Activated CD8-positive, alpha-beta T cell treated with anti-CD3 and anti-CD28 coated beads for 36 hours (primary cell): ENCODE data around the gene FBXW5. TPM values are rescaled to one million over a fixed set of nuclear protein-coding genes. Genes with fewer than 3 reads are reported as not detected.

ENCODE experiments used
- ATAC-seq: fragments of 200-7000 bp; cut with Tn5 transposase; one replicate; pipeline ENCODE4 v1.10.0; 2021; ENCODE audit warnings: mild to moderate bottlenecking, moderate library complexity
- CTCF ChIA-PET: fragments of 350-600 bp; sonication (Branson Sonifier 250); formaldehyde crosslinking; loops from one replicate; lab custom pipeline; 2021; ENCODE audit warnings: antibody characterized with exemption; lab: Charles Lee
- POLR2A ChIA-PET: fragments of 350-600 bp; sonication (Branson Sonifier 250); formaldehyde crosslinking; loops from one replicate; lab custom pipeline; 2021; ENCODE audit warnings: antibody characterized with exemption; lab: Charles Lee
- DNase-seq: peaks from one replicate; pipeline ENCODE4 v3.0.0-alpha.2; 2020
- H3K27ac Mint-ChIP-seq: one replicate; pipeline ENCODE4 v1.8.0; 2021; ENCODE audit warnings: mild to moderate bottlenecking, mixed read lengths
- H3K27me3 Mint-ChIP-seq: one replicate; pipeline ENCODE4 v1.8.0; 2021; ENCODE audit warnings: mixed read lengths
- H3K36me3 Mint-ChIP-seq: one replicate; pipeline ENCODE4 v1.8.0; 2021; ENCODE audit warnings: low read depth, mixed read lengths
- H3K4me1 Mint-ChIP-seq: one replicate; pipeline ENCODE4 v1.8.0; 2021; ENCODE audit warnings: low read depth, mixed read lengths
- H3K4me3 Mint-ChIP-seq: one replicate; pipeline ENCODE4 v1.8.0; 2021; ENCODE audit warnings: mild to moderate bottlenecking, moderate library complexity, mixed read lengths
- H3K9me3 Mint-ChIP-seq: one replicate; pipeline ENCODE4 v1.8.0; 2021; ENCODE audit warnings: mixed read lengths
- intact Hi-C: fragments of 100-400 bp; cut with micrococcal nuclease; formaldehyde crosslinking; loops from one replicate; pipeline ENCODE4 v1.10.0; 2022
- total RNA-seq, 2 experiments: library from RNA; stranded (reverse); gene quantifications; one replicate each; pipeline ENCODE4 v1.2.3, GENCODE V29; 2021
- TF ChIP-seq, protein P1 (sequence below): fragments of 200-600 bp; IDR thresholded peaks from one replicate; pipeline ENCODE4 v1.8.0; 2022; ENCODE audit warnings: antibody characterized with exemption, mild to moderate bottlenecking

The FBXW5 gene
- total RNA-seq, 2 experiments from 2014 or later, result 53.4 to 54.0 TPM

- no peak for DNase-seq
- H3K36me3 Mint-ChIP-seq, result peaks cover 33% of the 10 kb centered on the region
- CTCF ChIA-PET, result no interaction called here
These were observed 28.0 kb downstream of the FBXW5 start for GRCh38 chr9:136916330-136917184.

DNA sequence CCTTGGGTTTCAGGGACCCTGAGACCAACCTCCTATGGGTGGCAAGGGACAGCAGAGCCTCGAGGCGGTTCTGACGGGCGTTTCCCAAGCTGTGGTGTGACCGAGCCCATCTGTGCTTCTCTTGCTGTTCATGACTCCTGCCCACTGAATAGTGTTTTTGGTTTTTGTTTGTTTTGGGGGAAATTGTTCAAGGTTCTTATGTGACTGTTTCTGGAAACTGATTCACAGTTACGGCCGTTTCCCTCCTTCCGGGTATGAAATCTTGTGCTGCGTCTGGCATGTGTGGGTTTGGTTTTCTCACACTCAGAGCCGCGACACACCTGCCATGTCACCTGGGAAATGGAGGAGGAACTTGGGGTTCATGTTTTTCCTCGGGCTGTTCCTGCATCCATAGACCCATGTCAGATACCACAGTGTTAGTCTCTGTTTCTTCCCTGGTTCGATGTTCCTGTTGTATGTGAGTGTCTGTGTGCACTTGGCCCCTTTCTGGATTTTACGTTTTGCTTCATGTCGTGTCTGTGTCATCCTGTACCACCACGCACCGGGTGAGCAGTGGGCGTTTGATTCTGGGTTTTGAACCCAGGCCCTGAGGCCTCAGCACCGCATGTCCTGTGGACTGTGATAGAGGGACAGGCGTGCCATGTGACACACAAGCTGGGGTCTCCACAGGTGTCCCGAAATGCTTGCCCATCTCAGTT lies 28.8 kb downstream of the FBXW5 start:
- no peak for ATAC-seq
- POLR2A ChIA-PET, result no interaction called here
- DNase-seq, result no peak
- no peak overlapping the region for H3K27ac Mint-ChIP-seq
- CTCF ChIA-PET, result no interaction called here
- intact Hi-C loops, result no loop called here
- H3K27me3 Mint-ChIP-seq, result no peaks in the 10 kb centered on the region
- peaks cover 35% of the 10 kb centered on the region for H3K36me3 Mint-ChIP-seq
- H3K4me3 Mint-ChIP-seq, result no peak overlapping the region
- H3K9me3 Mint-ChIP-seq, result no peaks in the 10 kb centered on the region
- TF ChIP-seq, protein P1, sequence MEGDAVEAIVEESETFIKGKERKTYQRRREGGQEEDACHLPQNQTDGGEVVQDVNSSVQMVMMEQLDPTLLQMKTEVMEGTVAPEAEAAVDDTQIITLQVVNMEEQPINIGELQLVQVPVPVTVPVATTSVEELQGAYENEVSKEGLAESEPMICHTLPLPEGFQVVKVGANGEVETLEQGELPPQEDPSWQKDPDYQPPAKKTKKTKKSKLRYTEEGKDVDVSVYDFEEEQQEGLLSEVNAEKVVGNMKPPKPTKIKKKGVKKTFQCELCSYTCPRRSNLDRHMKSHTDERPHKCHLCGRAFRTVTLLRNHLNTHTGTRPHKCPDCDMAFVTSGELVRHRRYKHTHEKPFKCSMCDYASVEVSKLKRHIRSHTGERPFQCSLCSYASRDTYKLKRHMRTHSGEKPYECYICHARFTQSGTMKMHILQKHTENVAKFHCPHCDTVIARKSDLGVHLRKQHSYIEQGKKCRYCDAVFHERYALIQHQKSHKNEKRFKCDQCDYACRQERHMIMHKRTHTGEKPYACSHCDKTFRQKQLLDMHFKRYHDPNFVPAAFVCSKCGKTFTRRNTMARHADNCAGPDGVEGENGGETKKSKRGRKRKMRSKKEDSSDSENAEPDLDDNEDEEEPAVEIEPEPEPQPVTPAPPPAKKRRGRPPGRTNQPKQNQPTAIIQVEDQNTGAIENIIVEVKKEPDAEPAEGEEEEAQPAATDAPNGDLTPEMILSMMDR, result no peak
- H3K4me1 Mint-ChIP-seq, result no peaks in the 10 kb centered on the region

More at GRCh38 chr9:136916330-136917184, 28.0 kb downstream of the FBXW5 start:
- ATAC-seq, result no peak
- intact Hi-C loops, result no loop called here
- Mint-ChIP-seq H3K4me1 (no peaks in the 10 kb centered on the region), H3K4me3 (no peak overlapping the region), H3K27ac (no peak overlapping the region), H3K9me3 (no peaks in the 10 kb centered on the region), H3K27me3 (no peaks in the 10 kb centered on the region)
- TF ChIP-seq, protein P1, result no peak
- POLR2A ChIA-PET, result no interaction called here

GRCh38 chr9:136913701-136914438 lies 30.7 kb downstream of the FBXW5 start:
- ATAC-seq (no peak), DNase-seq (no peak)
- intact Hi-C loops, result no loop called here
- H3K9me3 Mint-ChIP-seq, result no peaks in the 10 kb centered on the region
- TF ChIP-seq, protein P1, result no peak
- ChIA-PET POLR2A (no interaction called here), CTCF (no interaction called here)
- no peaks in the 10 kb centered on the region for H3K27me3 Mint-ChIP-seq
- H3K4me1 Mint-ChIP-seq, result no peaks in the 10 kb centered on the region
- no peak overlapping the region for H3K27ac Mint-ChIP-seq
- H3K4me3 Mint-ChIP-seq, result no peak overlapping the region
- peaks cover 32% of the 10 kb centered on the region for H3K36me3 Mint-ChIP-seq

GRCh38 chr9:136910901-136911245 lies 33.7 kb downstream of the FBXW5 start:
- ATAC-seq, result peak; percentile 65
- Mint-ChIP-seq H3K4me3 (no peak overlapping the region), H3K4me1 (no peaks in the 10 kb centered on the region), H3K9me3 (no peaks in the 10 kb centered on the region), H3K27me3 (no peaks in the 10 kb centered on the region), H3K36me3 (peaks cover 35% of the 10 kb centered on the region), H3K27ac (no peak overlapping the region)
- TF ChIP-seq, protein P1, result peak; percentile 22
- DNase-seq, result no peak
- intact Hi-C loops, result no loop called here
- ChIA-PET CTCF (interaction anchor here (1.3 kb wide), 1 partner anchor 33 kb away, joined by 3 read pairs; the partner anchor contains the start of gene FBXW5), POLR2A (interaction anchor here (1.2 kb wide), 1 partner anchor 8 kb away, joined by 4 read pairs; no protein-coding TSS in a partner anchor)
